IPS-18a (cell line): ENCODE measurements around the gene IL16.

ENCODE experiments used
- H3K27ac ChIP-seq: one replicate; pipeline ENCODE4 v1.5.1; 2013; ENCODE audit warnings: low read length
- H3K27me3 ChIP-seq: one replicate; pipeline ENCODE4 v1.6.1; 2013; ENCODE audit warnings: mild to moderate bottlenecking, low read length; ENCODE audit not compliant: control insufficient read depth, insufficient read depth
- H3K36me3 ChIP-seq: one replicate; pipeline ENCODE4 v1.6.1; 2013; ENCODE audit warnings: low read depth, low read length; ENCODE audit not compliant: control insufficient read depth
- H3K4me1 ChIP-seq: one replicate; pipeline ENCODE4 v1.6.1; 2013; ENCODE audit warnings: low read depth, low read length; ENCODE audit not compliant: control insufficient read depth
- H3K4me3 ChIP-seq: one replicate; pipeline ENCODE4 v1.5.1; 2013; ENCODE audit warnings: low read length
- H3K9ac ChIP-seq: one replicate; pipeline ENCODE4 v1.6.1; 2013; ENCODE audit warnings: mild to moderate bottlenecking, low read length, moderate library complexity
- H3K9me3 ChIP-seq: one replicate; pipeline ENCODE4 v1.6.1; 2013; ENCODE audit warnings: low read depth, low read length; ENCODE audit not compliant: control insufficient read depth

IL16 gene

DNA sequence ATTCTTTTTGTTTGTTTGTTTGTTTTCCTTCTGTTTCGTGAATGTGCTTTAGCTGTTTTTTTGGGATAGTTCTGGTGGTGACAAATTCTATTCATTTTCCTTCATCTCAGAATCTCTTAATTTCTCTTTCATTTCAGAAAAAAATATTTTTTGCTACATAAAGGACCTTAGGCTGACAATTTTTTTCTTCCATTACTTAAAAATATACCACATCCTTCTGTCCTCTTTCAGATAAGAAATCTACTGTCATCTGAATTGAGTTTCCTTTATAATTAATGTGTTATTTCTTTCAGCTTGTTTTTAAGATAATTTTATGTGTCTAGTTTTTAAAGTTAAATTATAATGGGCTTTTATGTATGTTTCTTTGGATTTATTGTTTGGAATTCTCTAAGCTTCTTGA lies 47.6 kb downstream of the IL16 start:
- Histone ChIP-seq H3K36me3 (no peaks in the 10 kb centered on the region), H3K4me1 (no peaks in the 10 kb centered on the region), H3K27ac (no peak overlapping the region), H3K9ac (no peak overlapping the region), H3K4me3 (no peak overlapping the region), H3K27me3 (no peaks in the 10 kb centered on the region), H3K9me3 (peaks cover 12% of the 10 kb centered on the region)

DNA sequence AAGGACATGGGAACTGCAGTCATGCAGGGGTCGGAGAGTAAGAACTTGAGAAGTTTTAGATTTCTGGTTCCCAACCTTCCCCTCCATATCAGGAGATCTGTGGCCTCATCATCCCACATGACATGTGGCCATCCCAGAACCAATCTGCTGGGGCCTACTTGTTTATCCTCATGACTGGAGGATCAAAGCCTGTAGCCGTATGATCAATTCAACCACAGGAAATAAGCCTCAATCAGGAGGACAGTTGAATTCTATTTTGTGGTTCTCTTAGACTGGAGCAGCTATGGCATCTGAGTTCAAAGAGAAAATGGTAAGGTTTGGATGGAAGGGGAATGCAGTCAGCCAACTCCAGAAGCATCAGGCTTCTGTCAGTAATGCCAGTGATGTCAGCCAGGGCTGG lies 57.2 kb downstream of the IL16 start:
- Histone ChIP-seq H3K9ac (no peak overlapping the region), H3K27me3 (no peaks in the 10 kb centered on the region), H3K36me3 (no peaks in the 10 kb centered on the region), H3K4me1 (no peaks in the 10 kb centered on the region), H3K27ac (no peak overlapping the region), H3K4me3 (no peak overlapping the region), H3K9me3 (peaks cover 4% of the 10 kb centered on the region)

DNA sequence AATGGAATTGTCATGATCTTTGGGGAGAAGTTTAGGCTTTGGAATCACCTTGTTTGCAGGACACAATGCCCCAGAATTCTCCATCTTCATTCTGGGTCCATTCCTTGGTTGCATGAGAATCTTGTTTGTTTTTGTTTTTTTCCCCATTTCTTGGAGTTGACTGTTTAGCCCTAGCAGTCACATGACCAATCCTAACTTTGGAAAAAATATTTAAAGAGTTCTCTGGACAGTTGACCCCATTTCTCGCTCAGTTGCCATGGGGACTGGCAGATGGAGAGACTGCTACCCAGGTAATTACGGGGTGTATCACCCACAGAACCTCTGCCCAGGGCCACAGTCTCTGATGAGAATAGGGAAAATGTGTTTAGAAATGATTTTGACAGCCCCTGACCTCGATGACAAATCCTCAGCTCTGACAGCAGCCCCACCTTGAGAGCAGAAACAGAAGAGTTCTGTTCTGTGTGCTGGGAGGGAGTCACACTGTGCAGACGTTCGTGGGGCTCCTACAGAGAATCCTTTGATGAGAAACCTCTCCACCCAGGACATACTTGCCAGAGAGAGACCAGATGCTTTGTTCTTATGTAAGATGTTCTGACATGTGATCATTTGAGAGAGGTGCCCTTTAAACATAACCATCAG lies 57.7 kb downstream of the IL16 start:
- H3K9me3 ChIP-seq = peaks cover under 1% of the 10 kb centered on the region
- H3K36me3 ChIP-seq = no peaks in the 10 kb centered on the region
- H3K4me3 ChIP-seq = no peak overlapping the region
- no peaks in the 10 kb centered on the region for H3K27me3 ChIP-seq
- no peak overlapping the region for H3K9ac ChIP-seq
- H3K4me1 ChIP-seq = no peaks in the 10 kb centered on the region
- H3K27ac ChIP-seq = no peak overlapping the region

DNA sequence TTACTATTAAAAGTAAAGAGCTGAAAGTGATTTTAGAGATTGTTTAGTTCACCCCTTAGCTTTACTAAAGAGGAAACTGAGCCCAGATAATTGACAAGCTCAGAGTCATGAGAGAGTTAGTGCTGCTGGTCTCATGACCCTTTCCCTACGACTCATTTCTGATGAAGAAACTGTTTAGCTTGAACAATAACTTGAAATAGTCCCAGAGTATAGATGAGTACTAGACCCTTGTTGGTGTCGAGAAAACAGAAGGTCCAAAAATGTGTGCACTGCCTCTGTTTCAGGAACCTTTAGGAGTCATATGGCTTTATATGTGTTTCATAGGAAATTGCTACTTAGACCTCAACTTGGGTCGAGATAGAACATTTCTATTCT lies 58.2 kb downstream of the IL16 start:
- H3K27me3 ChIP-seq = no peaks in the 10 kb centered on the region
- no peak overlapping the region for H3K4me3 ChIP-seq
- no peaks in the 10 kb centered on the region for H3K36me3 ChIP-seq
- no peaks in the 10 kb centered on the region for H3K4me1 ChIP-seq
- H3K9me3 ChIP-seq = no peaks in the 10 kb centered on the region
- no peak overlapping the region for H3K9ac ChIP-seq
- H3K27ac ChIP-seq = no peak overlapping the region

DNA sequence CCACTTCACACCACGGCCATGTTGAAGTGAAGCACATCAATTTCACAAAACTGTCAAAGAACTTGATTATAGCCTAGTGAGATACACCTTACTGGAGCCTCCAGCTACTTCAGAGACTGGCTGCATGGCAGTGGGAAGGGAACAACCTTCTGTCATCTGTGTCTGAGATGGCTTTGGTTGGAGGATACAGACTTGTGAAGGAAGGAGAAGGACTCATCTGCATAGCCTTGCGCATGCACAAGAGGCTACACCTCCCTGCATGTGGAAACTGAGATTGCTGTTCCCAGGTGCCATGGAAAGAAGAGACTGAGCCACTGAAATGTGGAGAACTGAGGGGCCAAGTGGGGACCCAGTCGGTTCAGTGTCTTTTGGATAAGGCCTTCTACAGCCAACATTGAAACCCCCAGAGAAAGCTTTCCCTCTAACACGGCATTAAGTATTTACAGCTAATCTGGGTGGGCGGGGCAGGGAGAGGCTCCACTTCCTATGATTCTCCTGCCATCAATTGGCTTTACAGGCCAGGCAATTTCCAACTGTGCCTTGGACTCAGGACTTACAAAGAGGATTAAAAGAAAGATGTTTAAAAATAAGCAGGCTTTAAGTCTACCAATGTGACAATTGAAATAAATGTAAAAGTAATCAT lies 58.8 kb downstream of the IL16 start:
- no peaks in the 10 kb centered on the region for H3K36me3 ChIP-seq
- no peaks in the 10 kb centered on the region for H3K4me1 ChIP-seq
- no peak overlapping the region for H3K27ac ChIP-seq
- H3K4me3 ChIP-seq = no peak overlapping the region
- no peaks in the 10 kb centered on the region for H3K9me3 ChIP-seq
- no peak overlapping the region for H3K9ac ChIP-seq
- no peaks in the 10 kb centered on the region for H3K27me3 ChIP-seq

DNA sequence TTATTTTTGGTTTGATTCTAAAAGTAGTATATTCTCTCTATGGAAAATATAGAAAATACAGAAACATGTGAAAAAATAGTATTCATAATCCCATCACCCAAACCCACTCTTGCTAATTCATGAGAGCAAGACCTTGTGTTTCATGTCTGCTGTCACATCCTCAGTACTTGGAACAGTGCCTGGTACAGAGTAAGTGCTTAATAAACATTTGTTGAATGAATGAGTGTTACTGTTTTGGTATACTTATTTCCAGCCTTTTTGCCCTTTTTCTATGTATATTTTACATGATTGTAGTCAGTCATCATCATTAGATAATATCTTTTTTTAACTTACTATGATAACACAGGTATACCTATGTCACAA lies 59.3 kb downstream of the IL16 start:
- H3K4me3 ChIP-seq = no peak overlapping the region
- H3K36me3 ChIP-seq = no peaks in the 10 kb centered on the region

DNA sequence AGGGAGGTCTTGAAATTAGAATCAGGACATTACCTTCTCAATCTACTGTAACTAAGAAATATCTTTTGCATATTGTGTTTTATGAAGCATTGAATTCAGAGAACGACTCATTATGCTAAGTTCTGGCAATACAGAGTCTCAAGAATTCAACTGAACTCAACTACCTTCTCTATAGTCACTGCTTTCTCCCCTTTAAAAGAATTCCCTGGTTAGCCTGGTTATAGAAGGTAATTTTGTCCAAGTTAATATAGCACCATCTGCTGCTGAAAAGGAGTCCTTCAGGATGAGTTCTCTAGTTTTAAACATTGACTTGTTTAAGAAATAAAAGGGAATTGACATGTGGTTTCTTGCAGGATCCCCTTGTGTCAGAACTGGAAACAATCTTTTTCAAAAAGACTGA lies 60.2 kb downstream of the IL16 start:
- Histone ChIP-seq H3K27me3 (no peaks in the 10 kb centered on the region), H3K4me1 (no peaks in the 10 kb centered on the region), H3K27ac (no peak overlapping the region), H3K36me3 (no peaks in the 10 kb centered on the region), H3K4me3 (no peak overlapping the region), H3K9ac (no peak overlapping the region), H3K9me3 (no peaks in the 10 kb centered on the region)

More for the DNA sequence above, 59.3 kb downstream of the IL16 start:
- H3K27me3 ChIP-seq = no peaks in the 10 kb centered on the region
- H3K9ac ChIP-seq = no peak overlapping the region
- H3K4me1 ChIP-seq = no peaks in the 10 kb centered on the region
- H3K9me3 ChIP-seq = no peaks in the 10 kb centered on the region
- no peak overlapping the region for H3K27ac ChIP-seq

DNA sequence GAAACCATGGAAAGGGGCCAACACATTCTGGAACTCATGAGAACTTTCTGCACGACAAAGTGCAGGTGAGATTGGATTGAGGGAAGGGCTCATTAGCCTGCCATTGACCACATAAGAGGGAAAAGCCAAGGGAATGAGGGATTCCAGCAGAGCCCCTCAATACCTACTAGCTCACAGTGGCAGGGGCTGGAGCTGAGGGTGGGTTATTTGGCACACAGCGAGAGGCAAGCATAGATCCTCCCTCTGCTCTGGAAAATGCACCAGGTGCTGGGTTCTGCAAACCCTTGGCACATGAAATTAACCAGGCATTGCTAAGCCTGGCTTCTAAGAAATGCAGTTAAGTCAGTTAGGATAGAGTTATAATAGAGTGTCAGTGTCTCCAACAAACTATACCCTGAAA lies 60.8 kb downstream of the IL16 start:
- Histone ChIP-seq H3K36me3 (no peaks in the 10 kb centered on the region), H3K4me3 (no peak overlapping the region), H3K9me3 (no peaks in the 10 kb centered on the region), H3K27ac (no peak overlapping the region), H3K27me3 (no peaks in the 10 kb centered on the region), H3K4me1 (no peaks in the 10 kb centered on the region), H3K9ac (no peak overlapping the region)

DNA sequence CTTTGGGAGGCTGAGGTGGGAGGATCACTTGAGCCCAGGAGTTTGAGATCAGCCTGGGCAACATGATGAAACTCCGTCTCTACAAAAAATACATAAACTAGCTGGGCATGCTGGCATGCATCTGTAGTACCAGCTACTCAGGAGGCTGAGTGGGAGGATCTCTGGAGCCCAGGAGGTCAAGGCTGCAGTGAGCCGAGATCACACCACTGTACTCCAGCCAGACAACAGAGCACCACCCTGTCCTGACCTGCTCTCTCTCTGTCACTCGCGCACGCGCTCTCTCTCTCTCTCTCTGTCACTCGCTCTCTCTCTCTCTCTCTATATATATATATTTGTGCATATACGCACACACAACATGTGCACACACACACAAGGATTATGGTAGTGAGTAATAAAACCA lies 61.8 kb downstream of the IL16 start:
- no peak overlapping the region for H3K4me3 ChIP-seq
- no peaks in the 10 kb centered on the region for H3K4me1 ChIP-seq
- H3K9ac ChIP-seq = no peak overlapping the region
- H3K36me3 ChIP-seq = no peaks in the 10 kb centered on the region
- no peaks in the 10 kb centered on the region for H3K9me3 ChIP-seq
- no peaks in the 10 kb centered on the region for H3K27me3 ChIP-seq
- H3K27ac ChIP-seq = no peak overlapping the region

DNA sequence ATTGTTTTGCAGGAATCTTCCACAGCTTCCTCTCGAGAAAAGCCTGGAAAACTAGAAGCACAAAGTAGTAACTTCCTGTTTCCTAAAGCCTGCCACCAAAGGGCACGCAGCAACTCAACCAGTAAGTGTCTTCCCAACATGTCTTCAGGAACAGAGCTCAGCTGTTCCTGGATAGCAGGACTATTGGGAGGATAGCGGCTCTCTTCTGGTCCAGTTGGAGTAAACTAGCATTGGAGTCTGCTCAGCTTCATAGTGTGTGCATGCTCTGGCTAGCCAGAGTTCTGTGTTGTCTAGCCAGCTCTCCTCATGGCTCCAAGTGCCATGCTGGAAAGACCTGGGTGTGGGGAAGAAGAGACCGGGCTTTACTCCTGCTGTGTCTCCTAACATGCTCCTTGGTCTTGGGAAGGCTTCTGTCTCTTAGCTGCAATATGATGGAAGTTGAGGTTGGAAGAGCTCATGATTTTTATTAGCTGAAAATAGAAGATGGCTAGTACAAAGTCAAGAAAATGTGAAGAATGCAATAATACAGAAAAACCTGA lies 63.1 kb downstream of the IL16 start:
- no peak overlapping the region for H3K27ac ChIP-seq
- no peaks in the 10 kb centered on the region for H3K27me3 ChIP-seq
- no peak overlapping the region for H3K9ac ChIP-seq
- H3K36me3 ChIP-seq = no peaks in the 10 kb centered on the region
- no peak overlapping the region for H3K4me3 ChIP-seq
- H3K9me3 ChIP-seq = no peaks in the 10 kb centered on the region
- H3K4me1 ChIP-seq = no peaks in the 10 kb centered on the region

DNA sequence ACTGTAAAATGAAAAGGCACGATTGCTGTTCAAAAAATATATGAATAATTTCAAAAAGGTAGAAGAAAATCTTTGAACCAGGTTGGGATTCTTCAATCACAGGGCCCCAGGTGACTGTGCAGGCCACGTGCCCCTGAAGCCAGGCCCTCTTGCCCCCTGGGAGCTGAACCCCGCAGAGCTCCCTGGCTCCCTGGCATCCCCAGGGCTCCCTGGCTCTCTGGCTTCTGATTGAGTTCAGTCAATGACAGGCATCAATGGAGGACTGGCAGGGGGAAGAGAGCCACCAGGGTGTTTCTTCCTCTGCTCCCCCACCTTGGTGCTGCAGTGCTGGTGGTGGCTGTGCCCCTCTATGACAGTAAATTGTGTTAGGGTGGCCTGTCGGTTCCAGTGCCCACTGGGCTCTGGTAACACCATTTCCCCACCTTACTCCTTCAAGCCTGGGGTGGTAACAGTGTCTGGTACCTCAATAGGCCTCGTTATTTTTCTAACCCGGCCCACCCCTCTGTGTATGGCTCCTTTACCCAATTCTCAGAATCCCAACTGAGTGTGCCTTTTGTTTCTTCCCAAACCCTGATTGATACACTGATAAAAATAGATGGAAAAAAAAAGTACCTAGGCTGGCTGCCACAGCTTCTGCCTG lies 64.6 kb downstream of the IL16 start:
- H3K4me1 ChIP-seq = peaks cover 4% of the 10 kb centered on the region
- H3K4me3 ChIP-seq = no peak overlapping the region
- H3K9ac ChIP-seq = no peak overlapping the region
- H3K27me3 ChIP-seq = no peaks in the 10 kb centered on the region
- no peak overlapping the region for H3K27ac ChIP-seq
- no peaks in the 10 kb centered on the region for H3K36me3 ChIP-seq
- no peaks in the 10 kb centered on the region for H3K9me3 ChIP-seq

DNA sequence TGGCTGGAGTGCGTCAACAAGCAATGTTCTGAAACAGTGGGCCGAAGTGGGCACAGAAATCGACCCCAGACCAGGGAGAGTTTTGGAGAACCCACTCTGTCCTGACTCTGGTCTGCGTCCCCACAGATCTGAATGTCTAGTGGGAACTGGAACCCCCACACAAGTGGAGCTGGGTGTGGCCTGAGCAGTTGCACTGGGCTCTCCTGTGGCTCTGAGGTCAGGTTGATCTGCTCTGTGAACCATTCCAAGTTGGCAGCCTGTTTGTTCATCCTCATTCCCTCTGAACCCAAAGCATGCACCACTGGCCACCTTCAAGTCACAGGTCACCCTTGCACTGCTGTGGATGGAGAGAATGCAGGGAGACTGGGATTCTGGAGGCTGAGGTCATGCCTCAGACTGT lies 66.8 kb downstream of the IL16 start:
- Histone ChIP-seq H3K36me3 (no peaks in the 10 kb centered on the region), H3K9me3 (no peaks in the 10 kb centered on the region), H3K4me1 (peaks cover 4% of the 10 kb centered on the region), H3K9ac (no peak overlapping the region), H3K27me3 (no peaks in the 10 kb centered on the region), H3K4me3 (no peak overlapping the region), H3K27ac (no peak overlapping the region)
